ENCODE results near the gene PPFIBP1. TPM values are rescaled to one million over a fixed set of nuclear protein-coding genes. Genes with fewer than 3 reads are reported as not detected.

PPFIBP1 gene
- polyA plus RNA-seq, 1 of the 3 experiments (the other 2 are of a cell fraction), result 55.0 TPM

DNA sequence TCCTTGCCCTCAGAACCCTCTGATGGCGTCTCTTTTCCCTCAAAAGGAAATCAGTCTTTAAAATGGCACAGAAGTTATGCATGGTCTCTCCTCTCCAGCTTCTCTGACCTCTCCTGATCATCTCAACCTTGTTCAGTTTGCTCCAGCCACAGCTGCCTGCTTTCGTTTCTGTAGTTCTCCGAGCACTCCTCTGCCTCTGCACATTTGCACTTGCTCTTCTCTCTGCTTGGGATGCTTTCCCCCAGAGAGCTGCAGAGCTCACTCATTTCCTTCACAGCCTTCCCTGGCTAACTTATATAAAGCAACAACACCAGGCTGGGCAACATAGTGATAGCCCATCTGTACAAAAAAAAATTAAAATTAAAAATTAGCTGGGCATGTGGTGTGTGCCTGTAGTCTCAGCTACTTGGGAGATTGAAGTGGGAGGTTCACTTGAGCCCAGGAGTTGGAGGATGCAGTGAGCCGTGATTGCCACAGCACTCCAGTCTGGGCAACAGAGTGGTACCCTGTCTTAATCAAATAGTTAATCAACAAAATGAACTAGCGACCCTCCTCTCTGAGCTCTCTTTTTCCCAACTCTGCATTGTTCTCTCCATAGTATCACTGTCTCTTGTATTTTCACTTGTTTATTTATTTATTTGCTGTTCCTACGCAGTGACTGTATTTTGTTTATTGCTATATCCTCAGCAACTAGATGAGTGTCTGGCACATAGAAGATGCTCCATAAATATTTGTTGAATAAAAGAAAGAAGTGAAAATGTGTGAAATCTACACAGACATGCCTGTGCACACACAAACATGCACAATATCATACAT is 37.7 kb downstream of the PPFIBP1 start:
- no peak for TF ChIP-seq TCF12 (IDR thresholded peaks at IDR 0.05)
- no peak for TF ChIP-seq TEAD4 (IDR thresholded peaks at IDR 0.05; ENCODE audit: borderline replicate concordance, insufficient read depth)
- TF ChIP-seq FOSL2 (IDR thresholded peaks at IDR 0.05; ENCODE audit: borderline replicate concordance, low read depth), result no peak
- TF ChIP-seq, protein P1, sequence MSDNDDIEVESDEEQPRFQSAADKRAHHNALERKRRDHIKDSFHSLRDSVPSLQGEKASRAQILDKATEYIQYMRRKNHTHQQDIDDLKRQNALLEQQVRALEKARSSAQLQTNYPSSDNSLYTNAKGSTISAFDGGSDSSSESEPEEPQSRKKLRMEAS (IDR thresholded peaks at IDR 0.05; ENCODE audit: low read depth), result no peak
- TF ChIP-seq, protein P2, sequence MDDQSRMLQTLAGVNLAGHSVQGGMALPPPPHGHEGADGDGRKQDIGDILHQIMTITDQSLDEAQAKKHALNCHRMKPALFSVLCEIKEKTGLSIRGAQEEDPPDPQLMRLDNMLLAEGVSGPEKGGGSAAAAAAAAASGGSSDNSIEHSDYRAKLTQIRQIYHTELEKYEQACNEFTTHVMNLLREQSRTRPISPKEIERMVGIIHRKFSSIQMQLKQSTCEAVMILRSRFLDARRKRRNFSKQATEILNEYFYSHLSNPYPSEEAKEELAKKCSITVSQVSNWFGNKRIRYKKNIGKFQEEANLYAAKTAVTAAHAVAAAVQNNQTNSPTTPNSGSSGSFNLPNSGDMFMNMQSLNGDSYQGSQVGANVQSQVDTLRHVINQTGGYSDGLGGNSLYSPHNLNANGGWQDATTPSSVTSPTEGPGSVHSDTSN (IDR thresholded peaks at IDR 0.05), result no peak
- TF ChIP-seq SIN3A (IDR thresholded peaks at IDR 0.05; ENCODE audit: borderline replicate concordance, low read depth, low read length), result no peak
- no peak for TF ChIP-seq TAF1 (IDR thresholded peaks at IDR 0.05; ENCODE audit: borderline replicate concordance, low read depth, low read length)
- no peak for TF ChIP-seq GABPA (IDR thresholded peaks at IDR 0.05; ENCODE audit: low read depth)
- no peak for TF ChIP-seq RXRA (IDR thresholded peaks at IDR 0.05; ENCODE audit: borderline replicate concordance, low read depth)
- TF ChIP-seq, protein P3, sequence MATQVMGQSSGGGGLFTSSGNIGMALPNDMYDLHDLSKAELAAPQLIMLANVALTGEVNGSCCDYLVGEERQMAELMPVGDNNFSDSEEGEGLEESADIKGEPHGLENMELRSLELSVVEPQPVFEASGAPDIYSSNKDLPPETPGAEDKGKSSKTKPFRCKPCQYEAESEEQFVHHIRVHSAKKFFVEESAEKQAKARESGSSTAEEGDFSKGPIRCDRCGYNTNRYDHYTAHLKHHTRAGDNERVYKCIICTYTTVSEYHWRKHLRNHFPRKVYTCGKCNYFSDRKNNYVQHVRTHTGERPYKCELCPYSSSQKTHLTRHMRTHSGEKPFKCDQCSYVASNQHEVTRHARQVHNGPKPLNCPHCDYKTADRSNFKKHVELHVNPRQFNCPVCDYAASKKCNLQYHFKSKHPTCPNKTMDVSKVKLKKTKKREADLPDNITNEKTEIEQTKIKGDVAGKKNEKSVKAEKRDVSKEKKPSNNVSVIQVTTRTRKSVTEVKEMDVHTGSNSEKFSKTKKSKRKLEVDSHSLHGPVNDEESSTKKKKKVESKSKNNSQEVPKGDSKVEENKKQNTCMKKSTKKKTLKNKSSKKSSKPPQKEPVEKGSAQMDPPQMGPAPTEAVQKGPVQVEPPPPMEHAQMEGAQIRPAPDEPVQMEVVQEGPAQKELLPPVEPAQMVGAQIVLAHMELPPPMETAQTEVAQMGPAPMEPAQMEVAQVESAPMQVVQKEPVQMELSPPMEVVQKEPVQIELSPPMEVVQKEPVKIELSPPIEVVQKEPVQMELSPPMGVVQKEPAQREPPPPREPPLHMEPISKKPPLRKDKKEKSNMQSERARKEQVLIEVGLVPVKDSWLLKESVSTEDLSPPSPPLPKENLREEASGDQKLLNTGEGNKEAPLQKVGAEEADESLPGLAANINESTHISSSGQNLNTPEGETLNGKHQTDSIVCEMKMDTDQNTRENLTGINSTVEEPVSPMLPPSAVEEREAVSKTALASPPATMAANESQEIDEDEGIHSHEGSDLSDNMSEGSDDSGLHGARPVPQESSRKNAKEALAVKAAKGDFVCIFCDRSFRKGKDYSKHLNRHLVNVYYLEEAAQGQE (IDR thresholded peaks at IDR 0.05; ENCODE audit: low read depth, low read length), result no peak
- TF ChIP-seq YY1 (IDR thresholded peaks at IDR 0.05; ENCODE audit: low read depth), result no peak
- no peak for TF ChIP-seq RCOR1 (IDR thresholded peaks at IDR 0.05; ENCODE audit: low read length)
- TF ChIP-seq NFIC (IDR thresholded peaks at IDR 0.05; ENCODE audit: borderline replicate concordance), result no peak
- TF ChIP-seq, protein P4, sequence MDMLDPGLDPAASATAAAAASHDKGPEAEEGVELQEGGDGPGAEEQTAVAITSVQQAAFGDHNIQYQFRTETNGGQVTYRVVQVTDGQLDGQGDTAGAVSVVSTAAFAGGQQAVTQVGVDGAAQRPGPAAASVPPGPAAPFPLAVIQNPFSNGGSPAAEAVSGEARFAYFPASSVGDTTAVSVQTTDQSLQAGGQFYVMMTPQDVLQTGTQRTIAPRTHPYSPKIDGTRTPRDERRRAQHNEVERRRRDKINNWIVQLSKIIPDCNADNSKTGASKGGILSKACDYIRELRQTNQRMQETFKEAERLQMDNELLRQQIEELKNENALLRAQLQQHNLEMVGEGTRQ (IDR thresholded peaks at IDR 0.05; ENCODE audit: borderline replicate concordance, low read depth, low read length), result no peak
- TF ChIP-seq GATA2 (CRISPR knock-in tag; IDR thresholded peaks at IDR 0.05), result no peak
- TF ChIP-seq MEF2A (IDR thresholded peaks at IDR 0.05; ENCODE audit: borderline replicate concordance, low read depth), result no peak
- ChIA-PET POLR2A (no interaction called here), CTCF (interaction anchor here (1.3 kb wide), 1 partner anchor 20 kb away, joined by 3 read pairs; no protein-coding TSS in a partner anchor)
- DNase-seq, result no peak
- Histone ChIP-seq H2AFZ (ENCODE audit: low read depth) (no peak overlapping the region), H3K4me2 (no peak overlapping the region), H3K36me3 (replicated peaks in 1 of 2; ENCODE audit: control insufficient read depth in 1 of 2, insufficient read depth in 2 of 2, low read length in 1 of 2) (peaks cover 0 to 7% of the 10 kb centered on the region in 2 experiments), H3K4me3 (ENCODE audit: low read depth in 2 of 2, low read length in 1 of 2) (no peak overlapping the region), H3K9me3 (no peaks in the 10 kb centered on the region), H3K9ac (no peak overlapping the region), H3K4me1 (ENCODE audit: control insufficient read depth in 1 of 2, insufficient read depth in 2 of 2, low read depth in 1 of 2, low read length in 1 of 2) (peaks cover 5 to 35% of the 10 kb centered on the region in 2 experiments), H4K20me1 (ENCODE audit: insufficient read depth) (no peaks in the 10 kb centered on the region), H3F3A (replicated peaks; ENCODE audit: insufficient read depth) (peaks cover 20% of the 10 kb centered on the region), H3K9me2 (no peaks in the 10 kb centered on the region), H3K27me3 (ENCODE audit: insufficient read depth) (no peaks in the 10 kb centered on the region), H3K79me2 (ENCODE audit: insufficient read depth) (peaks cover 99% of the 10 kb centered on the region), H3K27ac (ENCODE audit: low read depth in 2 of 2, low read length in 1 of 2) (peak overlapping the region in 1 of 2 experiments; percentile 34; a peak in 1 of 4 replicates)
- WGBS (ENCODE audit: low lambda C conversion rate), result 75% methylated on average over 6 of the region's 6 CpGs

Data from SK-N-SH (cell line).